Karpas-422 (cell line): ENCODE results near the gene POLA1. TPM values are rescaled to one million over a fixed set of nuclear protein-coding genes. Genes with fewer than 3 reads are reported as not detected.

Experiments
- DNase-seq: peaks from one replicate; pipeline ENCODE4 v3.0.0-alpha.2; 2015
- H2AFZ ChIP-seq: fragments of 200-600 bp; sonication (generic); 2 replicates; pipeline ENCODE4 v1.6.1; 2014; ENCODE audit warnings: antibody characterized with exemption, low read length, mixed read lengths
- H3K27ac ChIP-seq: fragments of 200-600 bp; sonication (generic); 2 replicates; pipeline ENCODE4 v1.5.1; 2014; ENCODE audit warnings: mild to moderate bottlenecking, low read length, moderate library complexity
- H3K27me3 ChIP-seq: fragments of 200-600 bp; sonication (generic); 2 replicates; pipeline ENCODE4 v1.6.1; 2014; ENCODE audit warnings: low read length, mixed read lengths
- H3K36me3 ChIP-seq: fragments of 200-600 bp; sonication (generic); 2 replicates; pipeline ENCODE4 v1.6.1; 2014; ENCODE audit warnings: low read length, mixed read lengths; ENCODE audit not compliant: insufficient read depth
- H3K4me1 ChIP-seq: fragments of 200-600 bp; sonication (generic); 2 replicates; pipeline ENCODE4 v1.6.1; 2014; ENCODE audit warnings: mild to moderate bottlenecking, low read length, mixed read lengths
- H3K4me2 ChIP-seq: fragments of 200-600 bp; sonication (generic); 2 replicates; pipeline ENCODE4 v1.6.1; 2014; ENCODE audit warnings: low read length, low read depth, mild to moderate bottlenecking; ENCODE audit not compliant: poor library complexity, severe bottlenecking
- H3K4me3 ChIP-seq: fragments of 200-600 bp; sonication (generic); 2 replicates; pipeline ENCODE4 v1.5.1; 2014; ENCODE audit warnings: mild to moderate bottlenecking, antibody characterized with exemption, low read length, mixed read lengths
- H3K79me2 ChIP-seq: fragments of 200-600 bp; sonication (generic); 2 replicates; pipeline ENCODE4 v1.6.1; 2014; ENCODE audit warnings: mild to moderate bottlenecking, low read length, mixed read lengths
- H3K9ac ChIP-seq: fragments of 200-600 bp; sonication (generic); 2 replicates; pipeline ENCODE4 v1.6.0; 2014; ENCODE audit warnings: low read length
- H3K9me2 ChIP-seq: fragments of 200-600 bp; sonication (generic), shearing (Covaris generic); replicated peaks from 2 replicates; pipeline ENCODE4 v1.6.0; 2014; ENCODE audit warnings: mild to moderate bottlenecking, low read length, moderate library complexity; ENCODE audit not compliant: insufficient read depth
- H3K9me3 ChIP-seq: fragments of 300-700, 200-600 bp; sonication (generic); 2 replicates; pipeline ENCODE4 v1.6.1; 2014; ENCODE audit warnings: low read length, mixed read lengths
- H4K20me1 ChIP-seq: fragments of 200-600 bp; sonication (generic); 2 replicates; pipeline ENCODE4 v1.6.1; 2014; ENCODE audit warnings: mild to moderate bottlenecking, antibody characterized with exemption, low read length, low read depth; ENCODE audit not compliant: insufficient read depth
- total RNA-seq: library from RNA; depleted of rRNA; stranded (reverse); fragments of >200 nt; shearing (Covaris generic); gene quantifications from 2 replicates; pipeline ENCODE4 v1.2.3, GENCODE V29; 2014; ENCODE audit warnings: low replicate concordance

The POLA1 gene
- total RNA-seq, 1 experiment from 2014 or later, result 26.7 TPM

DNA sequence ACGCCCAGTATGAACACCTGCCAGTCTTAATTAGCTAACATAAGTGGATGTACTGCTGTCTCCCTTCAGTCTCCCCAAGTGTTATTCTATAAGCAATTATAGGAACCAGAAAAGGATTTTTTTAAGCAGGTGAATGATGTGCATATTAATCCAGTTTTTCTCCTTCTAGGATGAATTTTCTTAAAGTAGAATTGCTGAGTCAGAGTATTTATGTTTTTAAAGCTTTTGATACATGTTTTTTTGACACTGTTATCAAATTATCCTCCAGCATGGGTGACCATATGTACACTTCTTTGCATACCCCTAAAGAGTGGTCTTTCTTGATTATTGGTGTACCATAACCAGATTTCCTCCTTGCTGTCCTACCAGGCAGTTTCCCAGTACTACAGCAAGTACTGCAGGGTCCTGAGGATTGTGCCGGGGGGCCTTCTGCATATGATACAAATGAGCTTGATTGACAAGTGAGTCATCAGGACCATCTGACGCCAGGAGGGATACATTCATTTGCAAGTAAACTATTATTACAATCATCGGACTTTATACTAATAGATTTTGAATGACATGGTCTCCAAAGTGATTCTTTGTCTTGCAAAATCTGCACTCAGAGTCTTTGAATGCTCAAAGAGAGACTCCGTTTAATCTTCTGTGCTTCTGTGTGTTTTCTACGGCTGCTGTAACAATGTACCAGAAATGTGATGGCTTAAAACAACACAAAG is 35.9 kb upstream of the POLA1 start:
- no peak for DNase-seq
- H3K4me1 ChIP-seq, result no peaks in the 10 kb centered on the region
- no peak overlapping the region for H3K9ac ChIP-seq
- no peak overlapping the region for H2AFZ ChIP-seq
- H3K27me3 ChIP-seq, result no peaks in the 10 kb centered on the region
- H3K27ac ChIP-seq, result no peak overlapping the region
- no peaks in the 10 kb centered on the region for H3K9me2 ChIP-seq
- no peaks in the 10 kb centered on the region for H4K20me1 ChIP-seq
- no peak overlapping the region for H3K4me3 ChIP-seq
- no peaks in the 10 kb centered on the region for H3K79me2 ChIP-seq
- H3K9me3 ChIP-seq, result no peaks in the 10 kb centered on the region
- no peak overlapping the region for H3K4me2 ChIP-seq
- H3K36me3 ChIP-seq, result no peaks in the 10 kb centered on the region

DNA sequence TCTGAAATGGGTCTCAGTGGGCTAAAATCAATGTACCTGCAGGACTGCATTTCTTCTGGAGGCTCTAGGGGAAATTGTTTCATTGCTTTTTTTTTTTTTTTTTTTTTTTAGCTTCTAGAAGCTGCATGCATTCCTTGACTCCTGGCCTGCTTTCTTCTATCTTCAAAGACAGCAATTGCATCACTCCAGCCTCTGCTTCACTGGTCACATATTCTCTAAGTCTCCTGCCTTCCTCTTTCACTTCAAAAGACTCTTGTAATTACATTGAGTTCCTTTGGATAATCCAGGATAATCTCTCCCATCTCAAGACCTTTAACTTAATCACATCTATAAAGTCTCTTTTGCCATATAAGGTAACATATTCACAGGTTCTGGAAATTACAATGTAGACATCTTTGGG is 35.3 kb upstream of the POLA1 start:
- H3K9ac ChIP-seq, result no peak overlapping the region
- H3K79me2 ChIP-seq, result no peaks in the 10 kb centered on the region
- no peak overlapping the region for H2AFZ ChIP-seq
- H3K36me3 ChIP-seq, result no peaks in the 10 kb centered on the region
- H3K4me2 ChIP-seq, result no peak overlapping the region
- no peak overlapping the region for H3K4me3 ChIP-seq
- H3K4me1 ChIP-seq, result no peaks in the 10 kb centered on the region
- DNase-seq, result no peak
- H3K9me3 ChIP-seq, result no peaks in the 10 kb centered on the region
- no peaks in the 10 kb centered on the region for H4K20me1 ChIP-seq
- H3K27ac ChIP-seq, result no peak overlapping the region
- no peaks in the 10 kb centered on the region for H3K27me3 ChIP-seq
- no peaks in the 10 kb centered on the region for H3K9me2 ChIP-seq

DNA sequence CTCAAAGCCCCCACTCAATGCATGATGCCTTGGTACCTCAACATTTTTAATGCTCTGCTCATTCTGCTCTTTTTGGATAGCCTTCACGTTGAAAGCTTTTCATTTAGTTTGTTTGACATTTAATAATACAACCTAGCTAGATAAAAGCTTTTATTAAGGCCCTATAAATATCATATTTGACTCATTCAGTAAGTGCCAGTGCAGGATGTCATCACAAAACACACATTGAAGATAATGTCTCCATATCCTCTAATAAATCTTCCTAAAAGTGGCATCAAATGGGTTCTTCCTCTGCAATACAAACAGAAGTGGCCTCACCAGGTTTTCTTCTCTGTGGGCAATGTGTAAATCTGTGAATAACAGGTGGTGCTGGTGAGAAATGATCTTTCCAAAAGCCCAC is 34.6 kb upstream of the POLA1 start:
- Histone ChIP-seq H4K20me1 (no peaks in the 10 kb centered on the region), H3K36me3 (no peaks in the 10 kb centered on the region), H3K4me2 (no peak overlapping the region), H2AFZ (no peak overlapping the region), H3K9ac (no peak overlapping the region), H3K27ac (no peak overlapping the region), H3K79me2 (no peaks in the 10 kb centered on the region), H3K27me3 (no peaks in the 10 kb centered on the region), H3K9me2 (no peaks in the 10 kb centered on the region), H3K9me3 (no peaks in the 10 kb centered on the region), H3K4me3 (no peak overlapping the region), H3K4me1 (no peaks in the 10 kb centered on the region)
- no peak for DNase-seq

DNA sequence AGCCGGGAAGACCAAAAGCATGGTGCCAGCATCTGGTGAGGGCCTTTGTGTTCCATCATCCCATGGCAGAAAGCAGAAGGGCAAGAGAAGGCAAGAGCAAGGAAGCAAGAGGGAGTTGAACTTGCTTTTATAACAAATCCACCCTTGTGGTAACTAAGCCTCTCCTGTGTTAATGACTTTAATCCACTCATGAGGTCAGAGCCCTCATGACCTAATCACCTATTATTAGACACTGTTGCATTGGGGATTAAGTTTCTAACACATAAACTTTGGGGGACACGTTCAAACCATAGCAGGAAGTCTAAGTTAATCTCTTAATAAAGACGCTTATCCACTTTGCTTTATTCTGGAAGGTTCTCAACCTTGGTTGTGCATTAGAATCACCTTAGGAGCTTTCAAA is 34.1 kb upstream of the POLA1 start:
- H3K4me3 ChIP-seq, result no peak overlapping the region
- no peaks in the 10 kb centered on the region for H3K36me3 ChIP-seq
- H3K79me2 ChIP-seq, result no peaks in the 10 kb centered on the region
- H3K4me1 ChIP-seq, result no peaks in the 10 kb centered on the region
- no peak overlapping the region for H2AFZ ChIP-seq
- no peak overlapping the region for H3K4me2 ChIP-seq
- no peak overlapping the region for H3K27ac ChIP-seq
- H3K9ac ChIP-seq, result no peak overlapping the region
- no peak for DNase-seq
- no peaks in the 10 kb centered on the region for H3K9me3 ChIP-seq
- H4K20me1 ChIP-seq, result no peaks in the 10 kb centered on the region
- no peaks in the 10 kb centered on the region for H3K9me2 ChIP-seq
- H3K27me3 ChIP-seq, result no peaks in the 10 kb centered on the region

DNA sequence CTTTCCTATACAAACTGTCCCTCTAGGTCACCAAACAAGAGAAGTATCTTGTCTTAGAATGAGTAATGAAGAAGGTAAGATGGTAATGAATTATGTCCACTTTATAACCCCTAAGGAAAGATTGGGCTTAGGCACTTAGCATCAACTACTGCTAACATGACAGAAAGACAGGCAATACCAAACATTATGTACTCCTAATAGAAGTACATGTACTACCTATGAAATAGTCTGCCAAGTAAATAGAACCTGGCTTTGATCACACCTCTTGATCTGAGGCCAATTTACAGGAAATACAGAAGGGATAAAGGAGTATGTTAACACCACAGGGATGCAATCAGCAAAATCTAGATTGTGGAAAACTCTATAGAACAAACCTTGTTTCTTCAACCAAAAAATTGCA is 32.4 kb upstream of the POLA1 start:
- no peaks in the 10 kb centered on the region for H3K27me3 ChIP-seq
- no peaks in the 10 kb centered on the region for H3K4me1 ChIP-seq
- H3K9me3 ChIP-seq, result no peaks in the 10 kb centered on the region
- no peaks in the 10 kb centered on the region for H3K9me2 ChIP-seq
- H2AFZ ChIP-seq, result no peak overlapping the region
- no peak overlapping the region for H3K4me2 ChIP-seq
- H4K20me1 ChIP-seq, result no peaks in the 10 kb centered on the region
- no peaks in the 10 kb centered on the region for H3K79me2 ChIP-seq
- no peak overlapping the region for H3K4me3 ChIP-seq
- no peak overlapping the region for H3K27ac ChIP-seq
- H3K9ac ChIP-seq, result no peak overlapping the region
- DNase-seq, result no peak
- no peaks in the 10 kb centered on the region for H3K36me3 ChIP-seq

DNA sequence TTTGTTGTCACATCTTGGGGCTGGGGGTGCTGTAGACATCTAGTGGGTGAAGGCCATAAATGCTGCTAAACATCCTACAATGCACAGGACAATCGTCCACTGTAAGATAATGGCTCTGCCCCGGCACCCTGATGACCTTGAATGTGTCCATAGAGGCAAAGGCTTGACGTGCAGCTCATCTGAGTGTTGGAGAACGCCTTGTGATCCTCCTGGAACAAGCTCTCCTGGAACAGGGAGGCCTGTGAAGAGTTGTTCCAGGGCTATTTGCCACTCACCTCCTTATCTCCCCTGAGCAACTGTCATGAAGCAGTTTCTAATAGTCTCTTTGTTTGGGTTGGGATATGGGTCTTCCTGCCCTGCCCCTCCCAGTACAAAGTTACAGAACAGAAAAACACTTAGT is 31.4 kb upstream of the POLA1 start:
- Histone ChIP-seq H3K4me2 (no peak overlapping the region), H3K9me3 (no peaks in the 10 kb centered on the region), H3K4me1 (no peaks in the 10 kb centered on the region), H3K36me3 (no peaks in the 10 kb centered on the region), H3K4me3 (no peak overlapping the region), H4K20me1 (no peaks in the 10 kb centered on the region), H3K27me3 (no peaks in the 10 kb centered on the region), H3K27ac (no peak overlapping the region), H3K9ac (no peak overlapping the region), H2AFZ (no peak overlapping the region), H3K79me2 (no peaks in the 10 kb centered on the region), H3K9me2 (no peaks in the 10 kb centered on the region)
- DNase-seq, result no peak

DNA sequence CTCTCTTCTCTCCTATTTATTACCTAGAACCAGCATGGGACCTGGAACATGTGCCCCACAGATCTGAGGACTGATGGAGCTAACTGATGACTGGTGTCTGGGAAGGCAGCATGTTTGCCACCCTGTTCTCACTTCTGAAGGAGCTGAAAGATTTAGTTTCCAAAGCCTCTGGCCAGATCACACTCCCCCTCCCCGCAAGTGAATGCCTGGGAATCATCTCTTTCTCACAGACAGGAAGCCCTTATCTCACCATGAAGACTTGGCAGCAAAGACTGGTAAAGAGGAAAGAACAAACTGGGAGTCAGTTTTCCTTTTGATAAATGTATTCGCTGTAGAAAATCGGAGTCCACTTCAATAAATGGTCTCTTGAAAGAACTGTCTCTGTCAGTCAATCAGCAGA is 25.6 kb upstream of the POLA1 start:
- H4K20me1 ChIP-seq, result no peaks in the 10 kb centered on the region
- no peaks in the 10 kb centered on the region for H3K4me1 ChIP-seq
- no peak overlapping the region for H3K4me3 ChIP-seq
- H2AFZ ChIP-seq, result no peak overlapping the region
- H3K79me2 ChIP-seq, result no peaks in the 10 kb centered on the region
- no peaks in the 10 kb centered on the region for H3K9me2 ChIP-seq
- DNase-seq, result no peak
- no peaks in the 10 kb centered on the region for H3K36me3 ChIP-seq
- no peak overlapping the region for H3K27ac ChIP-seq
- no peak overlapping the region for H3K9ac ChIP-seq
- H3K9me3 ChIP-seq, result no peaks in the 10 kb centered on the region
- no peak overlapping the region for H3K4me2 ChIP-seq
- no peaks in the 10 kb centered on the region for H3K27me3 ChIP-seq

DNA sequence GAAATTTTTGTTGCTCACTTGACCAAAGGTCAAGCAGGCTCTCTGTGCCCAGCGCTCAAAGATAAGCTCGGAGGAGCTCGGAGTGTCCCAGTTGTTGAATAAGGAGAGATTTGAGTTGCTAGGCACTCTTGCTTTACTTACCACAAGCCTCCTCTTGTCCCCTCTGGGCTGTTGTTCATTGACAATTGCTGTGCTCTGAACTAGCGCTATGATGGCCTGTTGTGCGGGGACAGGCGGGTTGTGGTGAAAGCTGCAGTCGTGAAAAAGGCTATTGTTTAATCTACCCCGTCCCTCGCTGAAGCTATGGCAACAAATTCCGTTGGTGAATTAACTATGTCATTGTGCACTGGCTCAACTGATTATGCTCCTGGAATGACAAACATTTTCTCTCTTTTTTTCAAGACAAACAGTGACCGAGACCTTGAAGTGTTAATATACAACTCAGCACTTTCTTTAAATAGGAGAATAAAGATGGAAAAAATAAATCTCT is 21.0 kb upstream of the POLA1 start:
- H3K27me3 ChIP-seq, result no peaks in the 10 kb centered on the region
- H3K4me2 ChIP-seq, result no peak overlapping the region
- no peak overlapping the region for H3K27ac ChIP-seq
- no peak overlapping the region for H3K9ac ChIP-seq
- H2AFZ ChIP-seq, result no peak overlapping the region
- no peak overlapping the region for H3K4me3 ChIP-seq
- H4K20me1 ChIP-seq, result no peaks in the 10 kb centered on the region
- H3K9me2 ChIP-seq, result no peaks in the 10 kb centered on the region
- H3K9me3 ChIP-seq, result no peaks in the 10 kb centered on the region
- no peak for DNase-seq
- no peaks in the 10 kb centered on the region for H3K79me2 ChIP-seq
- no peaks in the 10 kb centered on the region for H3K4me1 ChIP-seq
- no peaks in the 10 kb centered on the region for H3K36me3 ChIP-seq
